BLaER1 treated with 17β-estradiol and CSF1 and Interleukin-3, amounts not matched to agents 10 nM and 100 nM (cell line): ENCODE data around the gene ZNF334.
A peak's percentile ranks its signal among the peaks of the same experiment; 100 is the strongest.

Experiments
- H3K27ac ChIP-seq, 11 experiments: shearing (Covaris generic); formaldehyde crosslinking; 2 replicates each; pipeline ENCODE4 v1.8.1; 2022
- H3K27me3 ChIP-seq, 11 experiments: shearing (Covaris generic); formaldehyde crosslinking; 2 replicates each; pipeline ENCODE4 v1.8.1; 2022
- H3K36me3 ChIP-seq, 11 experiments: shearing (Covaris generic); formaldehyde crosslinking; 2 replicates each; pipeline ENCODE4 v1.8.1; 2022
- H3K4me1 ChIP-seq, 10 experiments: shearing (Covaris generic); formaldehyde crosslinking; 2 replicates each; pipeline ENCODE4 v1.8.1; 2022
- H3K4me2 ChIP-seq, 11 experiments: shearing (Covaris generic); formaldehyde crosslinking; 2 replicates each; pipeline ENCODE4 v1.8.1; 2022
- H3K4me3 ChIP-seq, 10 experiments: shearing (Covaris generic); formaldehyde crosslinking; 2 replicates each; pipeline ENCODE4 v1.8.1; 2022
- H3K9ac ChIP-seq, 11 experiments: shearing (Covaris generic); formaldehyde crosslinking; 2 replicates each; pipeline ENCODE4 v1.8.1; 2022
- H3K9me3 ChIP-seq, 11 experiments: shearing (Covaris generic); formaldehyde crosslinking; replicated peaks in 1 of 11; 2 replicates each; pipeline ENCODE4 v1.8.1; 2022
- H4K20me1 ChIP-seq, 11 experiments: shearing (Covaris generic); formaldehyde crosslinking; 2 replicates each; pipeline ENCODE4 v1.8.1; 2022
- Cebpa-rat ChIP-seq, 11 experiments: shearing (Covaris generic); IDR thresholded peaks; 2 replicates each; pipeline ENCODE4 v1.8.1; 2022

The ZNF334 gene

GRCh38 chr20:46548688-46549087 is 35.3 kb upstream of the ZNF334 start:
- TF ChIP-seq Cebpa-rat (IDR thresholded peaks at IDR 0.05) = no peak
- H3K4me2 ChIP-seq = peak overlapping the region in 4 of 11 experiments; percentile 87 to 96 (median 93); a peak in 6 of 22 replicates
- peaks cover 0 to 7% (median 0%) of the 10 kb centered on the region in 11 experiments; a peak in 1 of 22 replicates for H4K20me1 ChIP-seq
- H3K27me3 ChIP-seq = peaks cover 0 to 25% (median 0%) of the 10 kb centered on the region in 11 experiments; a peak in 3 of 22 replicates
- H3K4me3 ChIP-seq = no peak overlapping the region
- H3K27ac ChIP-seq = peak overlapping the region in 7 of 11 experiments; percentile 10 to 95 (median 50); a peak in 9 of 22 replicates
- peak overlapping the region in 1 of 11 experiments; percentile 6; a peak in 1 of 22 replicates for H3K9ac ChIP-seq
- H3K36me3 ChIP-seq = no peaks in the 10 kb centered on the region
- H3K4me1 ChIP-seq = peaks cover 69 to 97% (median 93%) of the 10 kb centered on the region in 10 experiments
- H3K9me3 ChIP-seq = no peaks in the 10 kb centered on the region

DNA sequence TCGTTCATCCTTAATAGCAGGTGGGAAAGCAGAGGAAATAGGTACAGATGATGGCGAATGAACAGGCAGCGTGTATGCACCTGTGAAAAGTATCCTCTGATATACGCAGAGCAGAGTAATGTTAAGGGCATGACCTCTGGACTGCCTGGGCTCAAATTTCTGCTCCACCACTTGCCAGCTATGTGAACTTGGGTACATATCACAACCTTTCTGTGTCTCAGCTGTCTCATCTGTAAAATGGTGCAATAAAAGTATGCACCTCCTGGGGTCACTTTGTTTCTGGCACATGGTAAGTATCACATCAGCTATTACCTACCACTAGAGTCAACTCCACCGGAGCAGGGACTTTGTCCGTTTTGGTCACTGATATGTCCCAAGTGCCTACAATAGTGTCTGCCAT is 34.6 kb upstream of the ZNF334 start:
- no peak for TF ChIP-seq Cebpa-rat (IDR thresholded peaks at IDR 0.05)
- H3K27me3 ChIP-seq = peaks cover 0 to 25% (median 0%) of the 10 kb centered on the region in 11 experiments; a peak in 4 of 22 replicates
- H3K4me1 ChIP-seq = peaks cover 63 to 97% (median 92%) of the 10 kb centered on the region in 10 experiments
- no peaks in the 10 kb centered on the region for H3K9me3 ChIP-seq
- H3K9ac ChIP-seq = no peak overlapping the region
- H3K36me3 ChIP-seq = no peaks in the 10 kb centered on the region
- peaks cover 0 to 7% (median 0%) of the 10 kb centered on the region in 11 experiments; a peak in 1 of 22 replicates for H4K20me1 ChIP-seq
- H3K4me3 ChIP-seq = no peak overlapping the region
- H3K4me2 ChIP-seq = peak overlapping the region in 7 of 11 experiments; percentile 91 to 98 (median 96); a peak in 6 of 22 replicates
- H3K27ac ChIP-seq = peak overlapping the region in 5 of 11 experiments; percentile 19 to 99 (median 95); a peak in 4 of 22 replicates

DNA sequence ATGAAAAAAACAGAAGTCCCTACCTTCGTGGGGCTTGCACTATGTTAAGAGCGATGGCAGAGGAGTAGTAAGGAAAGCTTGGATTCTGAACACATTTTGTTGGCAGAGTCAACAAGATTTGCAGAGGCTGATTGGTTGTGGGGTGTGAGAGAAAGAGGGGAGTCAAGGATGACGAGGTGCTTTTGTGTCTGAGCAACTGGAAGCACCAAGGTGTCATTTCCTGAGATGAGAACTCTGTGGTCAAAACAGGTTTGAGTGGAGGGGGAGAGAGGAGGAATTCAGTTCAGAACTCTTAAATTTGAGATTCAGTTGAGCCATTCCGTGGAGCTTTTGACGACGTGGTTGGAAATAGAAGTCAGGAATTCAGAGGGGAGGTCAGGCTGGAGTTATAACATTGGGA is 33.6 kb upstream of the ZNF334 start:
- Histone ChIP-seq H3K4me3 (no peak overlapping the region), H4K20me1 (peaks cover 0 to 7% (median 0%) of the 10 kb centered on the region in 11 experiments; a peak in 1 of 22 replicates), H3K4me1 (peaks cover 52 to 96% (median 87%) of the 10 kb centered on the region in 10 experiments), H3K4me2 (peak overlapping the region; percentile 9 to 98 (median 94); a peak in 20 of 22 replicates), H3K36me3 (no peaks in the 10 kb centered on the region), H3K9me3 (no peaks in the 10 kb centered on the region), H3K9ac (no peak overlapping the region; a peak in 2 of 22 replicates), H3K27ac (peak overlapping the region in 7 of 11 experiments; percentile 3 to 99 (median 95); a peak in 12 of 22 replicates), H3K27me3 (peaks cover under 1 to 35% (median 7%) of the 10 kb centered on the region in 11 experiments; a peak in 16 of 22 replicates)
- no peak for TF ChIP-seq Cebpa-rat (IDR thresholded peaks at IDR 0.05)

DNA sequence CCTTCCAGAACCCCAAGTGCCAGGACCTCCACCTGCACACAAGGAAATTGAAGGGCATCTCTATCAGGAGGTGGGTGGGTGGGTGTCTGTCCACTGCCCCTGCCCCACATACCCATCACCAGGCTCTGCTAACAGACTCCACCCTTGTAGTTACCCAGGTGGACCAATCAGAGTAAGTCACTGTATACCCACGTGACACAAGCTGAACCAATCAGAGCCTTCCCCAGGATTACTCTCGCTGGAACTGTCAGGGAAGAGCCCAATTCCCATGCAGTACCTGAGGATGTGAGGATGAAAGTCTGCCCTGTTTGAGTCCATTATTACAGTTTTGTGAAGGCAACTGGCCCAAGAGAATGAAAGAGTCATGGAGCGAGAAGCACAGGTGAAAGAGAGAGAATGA is 32.9 kb upstream of the ZNF334 start:
- H3K9me3 ChIP-seq = no peaks in the 10 kb centered on the region
- peaks cover 0 to 13% (median 0%) of the 10 kb centered on the region in 11 experiments; a peak in 2 of 22 replicates for H4K20me1 ChIP-seq
- no peaks in the 10 kb centered on the region for H3K36me3 ChIP-seq
- H3K9ac ChIP-seq = peak overlapping the region in 8 of 11 experiments; percentile 76 to 85 (median 82); a peak in 14 of 22 replicates
- peaks cover 46 to 95% (median 86%) of the 10 kb centered on the region in 10 experiments for H3K4me1 ChIP-seq
- H3K27ac ChIP-seq = peak overlapping the region in 10 of 11 experiments; percentile 78 to 99 (median 94); a peak in 18 of 22 replicates
- TF ChIP-seq Cebpa-rat (IDR thresholded peaks at IDR 0.05) = no peak
- H3K4me2 ChIP-seq = peak overlapping the region; percentile 91 to 98 (median 94)
- H3K27me3 ChIP-seq = peaks cover 6 to 37% (median 14%) of the 10 kb centered on the region in 11 experiments; a peak in 18 of 22 replicates
- peak overlapping the region in 2 of 10 experiments; percentile 14 to 39; a peak in 2 of 20 replicates for H3K4me3 ChIP-seq

- H3K4me3 ChIP-seq = peak overlapping the region in 7 of 10 experiments; percentile 14 to 50 (median 29); a peak in 8 of 20 replicates
- H4K20me1 ChIP-seq = peaks cover 0 to 14% (median 0%) of the 10 kb centered on the region in 11 experiments; a peak in 2 of 22 replicates
- peak overlapping the region; percentile 91 to 98 (median 94) for H3K4me2 ChIP-seq
- H3K4me1 ChIP-seq = peaks cover 40 to 94% (median 84%) of the 10 kb centered on the region in 10 experiments
- no peak for TF ChIP-seq Cebpa-rat (IDR thresholded peaks at IDR 0.05)
- peaks cover 8 to 40% (median 17%) of the 10 kb centered on the region in 11 experiments; a peak in 18 of 22 replicates for H3K27me3 ChIP-seq
- no peaks in the 10 kb centered on the region for H3K9me3 ChIP-seq
- peak overlapping the region; percentile 22 to 85 (median 79); a peak in 21 of 22 replicates for H3K9ac ChIP-seq
- no peaks in the 10 kb centered on the region for H3K36me3 ChIP-seq
- peak overlapping the region; percentile 12 to 99 (median 94); a peak in 21 of 22 replicates for H3K27ac ChIP-seq
Measured at GRCh38 chr20:46545827-46546138, 32.4 kb upstream of the ZNF334 start.

DNA sequence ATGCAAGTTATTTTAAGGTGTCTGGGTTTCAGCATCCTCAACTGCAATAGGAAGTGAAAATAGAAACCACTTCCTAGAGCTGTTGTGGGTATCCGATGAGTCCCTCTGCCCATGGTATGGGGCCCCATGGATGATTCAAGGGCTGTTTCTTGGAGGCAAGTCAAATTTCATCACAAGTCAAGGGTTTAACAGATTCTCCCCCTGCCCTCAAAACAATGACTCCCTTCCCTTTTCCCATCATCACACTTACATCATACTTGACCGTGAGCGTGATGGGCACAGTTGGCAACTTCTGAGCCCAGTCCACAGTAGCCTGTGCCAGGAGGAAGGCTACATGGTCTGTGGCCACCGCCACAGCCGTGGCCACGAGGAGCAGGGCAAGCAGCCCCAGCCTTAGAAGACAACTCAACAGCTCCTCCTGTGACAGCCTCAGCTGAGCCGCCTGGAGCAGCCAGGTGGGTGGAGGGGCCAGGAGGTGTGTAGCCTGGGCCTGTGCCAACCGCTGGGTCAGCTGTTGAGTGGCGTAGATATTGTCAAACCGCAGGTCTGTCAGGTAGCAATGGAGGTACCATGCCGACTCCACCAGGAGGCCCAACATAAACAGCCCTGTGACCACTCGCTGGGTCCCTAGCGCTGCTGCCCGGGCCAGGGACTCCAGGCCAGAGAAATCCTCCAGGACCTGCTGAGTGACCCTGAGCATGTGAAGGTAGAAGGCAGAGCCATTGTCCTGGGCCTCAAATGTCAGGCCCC is 31.9 kb upstream of the ZNF334 start:
- H3K4me3 ChIP-seq = peak overlapping the region in 7 of 10 experiments; percentile 14 to 50 (median 29); a peak in 10 of 20 replicates
- peaks cover 0 to 9% (median 0%) of the 10 kb centered on the region in 11 experiments; a peak in 2 of 22 replicates for H4K20me1 ChIP-seq
- peaks cover 35 to 88% (median 79%) of the 10 kb centered on the region in 10 experiments for H3K4me1 ChIP-seq
- H3K27ac ChIP-seq = peak overlapping the region; percentile 12 to 99 (median 94); a peak in 21 of 22 replicates
- peaks cover 8 to 35% (median 17%) of the 10 kb centered on the region in 11 experiments; a peak in 18 of 22 replicates for H3K27me3 ChIP-seq
- peak overlapping the region; percentile 91 to 98 (median 94) for H3K4me2 ChIP-seq
- H3K9ac ChIP-seq = peak overlapping the region; percentile 22 to 85 (median 79); a peak in 21 of 22 replicates
- TF ChIP-seq Cebpa-rat (IDR thresholded peaks at IDR 0.05) = peak in 9 of 11 experiments; percentile 72 to 98 (median 92); a peak in 18 of 22 replicates
- H3K9me3 ChIP-seq = no peaks in the 10 kb centered on the region
- no peaks in the 10 kb centered on the region for H3K36me3 ChIP-seq

DNA sequence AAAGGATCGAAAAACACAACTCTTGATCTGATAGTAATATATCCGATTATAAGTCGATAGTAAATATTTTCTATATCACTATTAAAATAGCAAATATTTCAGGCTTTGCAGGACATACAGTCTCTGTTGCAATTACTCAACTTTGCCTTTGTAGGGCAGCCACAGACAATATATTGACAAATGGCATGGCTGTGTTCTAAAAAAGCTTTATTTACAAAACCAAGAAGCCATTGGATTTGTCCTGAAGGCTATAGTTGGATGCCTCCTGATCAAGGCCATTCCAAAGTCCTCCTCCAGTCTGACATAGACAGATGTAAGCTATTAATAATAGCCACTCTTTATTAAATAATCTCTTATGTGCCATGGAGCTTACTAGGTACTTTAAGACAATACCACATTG is 31.2 kb upstream of the ZNF334 start:
- Histone ChIP-seq H3K4me2 (peak overlapping the region; percentile 91 to 98 (median 94)), H3K36me3 (no peaks in the 10 kb centered on the region), H3K27me3 (peaks cover 8 to 33% (median 17%) of the 10 kb centered on the region in 11 experiments; a peak in 18 of 22 replicates), H3K27ac (peak overlapping the region in 10 of 11 experiments; percentile 50 to 99 (median 94); a peak in 19 of 22 replicates), H3K4me3 (peak overlapping the region in 3 of 10 experiments; percentile 1 to 18 (median 16); a peak in 2 of 20 replicates), H3K4me1 (peaks cover 29 to 82% (median 72%) of the 10 kb centered on the region in 10 experiments), H3K9ac (peak overlapping the region in 9 of 11 experiments; percentile 20 to 85 (median 79); a peak in 17 of 22 replicates), H4K20me1 (peaks cover 0 to 8% (median 0%) of the 10 kb centered on the region in 11 experiments; a peak in 2 of 22 replicates), H3K9me3 (no peaks in the 10 kb centered on the region)
- TF ChIP-seq Cebpa-rat (IDR thresholded peaks at IDR 0.05) = no peak

DNA sequence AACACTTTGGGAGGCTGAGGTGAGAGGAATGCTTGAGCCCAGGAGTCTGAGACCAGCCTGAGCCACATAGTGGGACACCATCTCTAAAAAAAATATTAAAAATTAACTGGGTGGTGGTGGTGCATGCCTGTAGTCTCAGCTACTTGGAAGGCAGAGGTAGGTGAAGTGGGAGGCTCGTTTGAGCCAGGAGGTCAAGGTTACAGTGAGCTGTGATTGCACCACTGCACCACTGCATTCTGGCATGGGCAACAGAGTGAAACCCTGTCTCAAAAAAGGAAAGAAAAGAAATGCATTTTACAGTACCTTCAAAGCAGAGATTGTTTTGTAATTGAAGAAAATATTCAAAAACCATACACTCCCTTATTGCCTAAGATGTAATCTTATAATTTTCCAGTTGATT is 30.6 kb upstream of the ZNF334 start:
- peak overlapping the region in 8 of 11 experiments; percentile 9 to 85 (median 52); a peak in 13 of 22 replicates for H3K9ac ChIP-seq
- peak in 1 of 11 experiments; percentile 61; a peak in 1 of 22 replicates for TF ChIP-seq Cebpa-rat (IDR thresholded peaks at IDR 0.05)
- peaks cover 8 to 33% (median 17%) of the 10 kb centered on the region in 11 experiments; a peak in 18 of 22 replicates for H3K27me3 ChIP-seq
- H4K20me1 ChIP-seq = peaks cover 0 to 8% (median 0%) of the 10 kb centered on the region in 11 experiments; a peak in 2 of 22 replicates
- H3K9me3 ChIP-seq = no peaks in the 10 kb centered on the region
- H3K4me3 ChIP-seq = no peak overlapping the region
- peaks cover 29 to 75% (median 67%) of the 10 kb centered on the region in 10 experiments for H3K4me1 ChIP-seq
- peak overlapping the region in 10 of 11 experiments; percentile 38 to 98 (median 94); a peak in 20 of 22 replicates for H3K4me2 ChIP-seq
- no peaks in the 10 kb centered on the region for H3K36me3 ChIP-seq
- peak overlapping the region in 8 of 11 experiments; percentile 93 to 99 (median 95); a peak in 17 of 22 replicates for H3K27ac ChIP-seq
